Raji (cell line): ENCODE measurements around the gene IGFN1.

Source experiments
- POLR2A ChIP-seq: IDR thresholded peaks from 2 replicates; pipeline ENCODE4 v1.6.1; 2011; ENCODE audit warnings: low read depth, low read length, control low read depth; ENCODE audit not compliant: insufficient read depth

IGFN1 gene

GRCh38 chr1:201229095-201229494, 38.5 kb downstream of the IGFN1 start:
- TF ChIP-seq POLR2A: no peak

GRCh38 chr1:201229771-201230635, 39.4 kb downstream of the IGFN1 start:
- TF ChIP-seq POLR2A: no peak

- no peak for TF ChIP-seq POLR2A
These were observed 40.1 kb downstream of the IGFN1 start for GRCh38 chr1:201230676-201231075.

- TF ChIP-seq POLR2A: no peak
These were observed 49.5 kb downstream of the IGFN1 start for GRCh38 chr1:201240171-201240570.

GRCh38 chr1:201241736-201242135, 51.1 kb downstream of the IGFN1 start:
- TF ChIP-seq POLR2A: no peak

- no peak for TF ChIP-seq POLR2A
These were observed 54.5 kb downstream of the IGFN1 start for GRCh38 chr1:201245082-201245481.

GRCh38 chr1:201248721-201249559, 58.3 kb downstream of the IGFN1 start:
- no peak for TF ChIP-seq POLR2A

GRCh38 chr1:201250326-201251011, 59.8 kb downstream of the IGFN1 start:
- TF ChIP-seq POLR2A: no peak

GRCh38 chr1:201251411-201251810, 60.8 kb downstream of the IGFN1 start:
- no peak for TF ChIP-seq POLR2A

- TF ChIP-seq POLR2A: no peak
These were observed 61.3 kb downstream of the IGFN1 start for GRCh38 chr1:201251851-201252430.

GRCh38 chr1:201252944-201253371, 62.3 kb downstream of the IGFN1 start:
- no peak for TF ChIP-seq POLR2A

GRCh38 chr1:201253411-201253810, 62.8 kb downstream of the IGFN1 start:
- no peak for TF ChIP-seq POLR2A

GRCh38 chr1:201253906-201254624, 63.4 kb downstream of the IGFN1 start:
- no peak for TF ChIP-seq POLR2A
